ENCODE measurements around the gene MACROD2.

Gene MACROD2

GRCh38 chr20:14778096-14778495, 782.8 kb downstream of the MACROD2 start:
- no peak for DNase-seq

DNA sequence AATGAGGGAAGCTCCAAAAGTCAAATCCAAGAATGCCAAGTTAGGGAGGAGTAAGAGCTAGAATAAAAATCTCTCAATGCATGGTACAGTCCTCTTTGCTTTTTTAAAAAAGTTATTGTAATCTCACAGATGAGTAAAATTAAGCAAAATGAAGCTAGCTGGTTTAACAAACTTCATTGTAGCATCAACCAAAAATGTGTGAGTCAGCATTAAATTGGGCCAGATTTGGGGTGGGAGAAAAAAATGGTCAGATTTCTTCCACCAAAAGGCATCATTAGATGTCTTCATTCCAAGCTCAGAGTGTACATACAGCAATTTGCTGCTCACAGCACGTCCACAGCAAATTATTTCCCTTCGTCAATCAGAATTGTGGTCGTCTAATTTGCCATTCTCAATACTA, 783.6 kb downstream of the MACROD2 start:
- DNase-seq = no peak

DNA sequence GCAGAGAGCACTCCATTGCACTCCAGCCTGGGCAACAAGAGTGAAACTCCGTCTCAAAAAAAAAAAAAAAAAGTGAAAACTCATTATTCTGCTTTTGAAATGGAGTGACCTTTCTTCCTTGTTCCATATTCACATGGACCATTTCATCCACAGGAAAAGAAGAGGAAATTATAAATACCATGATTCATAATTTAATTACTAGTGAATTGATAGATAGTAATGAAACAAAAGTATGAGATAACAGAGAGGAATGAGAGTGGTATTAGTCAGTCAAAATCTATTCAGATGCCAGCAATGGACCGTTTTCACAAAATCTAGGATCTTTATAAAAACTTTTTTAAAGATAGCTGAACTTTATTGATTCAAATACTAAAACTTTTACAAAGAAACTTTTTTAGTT, 785.2 kb downstream of the MACROD2 start:
- no peak for DNase-seq

DNA sequence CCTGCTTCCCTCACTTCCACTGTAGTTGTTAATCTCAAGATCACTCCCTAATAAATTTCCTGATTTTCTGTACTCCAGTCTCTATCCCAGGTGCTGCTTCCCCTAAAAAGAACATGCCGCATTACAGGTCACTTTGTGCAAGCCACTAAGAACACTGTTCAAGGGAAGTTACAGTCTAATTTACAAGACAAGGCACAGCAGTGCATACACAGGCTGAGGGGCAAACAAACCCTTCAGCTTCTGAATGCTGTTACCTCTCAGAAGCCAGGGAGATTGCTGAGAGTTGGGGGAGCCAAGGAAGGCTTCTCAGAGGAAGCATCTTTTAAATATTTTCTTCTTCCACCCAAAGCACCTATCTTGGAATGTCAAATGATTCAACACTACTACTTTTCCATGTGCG, 787.4 kb downstream of the MACROD2 start:
- DNase-seq = no peak

DNA sequence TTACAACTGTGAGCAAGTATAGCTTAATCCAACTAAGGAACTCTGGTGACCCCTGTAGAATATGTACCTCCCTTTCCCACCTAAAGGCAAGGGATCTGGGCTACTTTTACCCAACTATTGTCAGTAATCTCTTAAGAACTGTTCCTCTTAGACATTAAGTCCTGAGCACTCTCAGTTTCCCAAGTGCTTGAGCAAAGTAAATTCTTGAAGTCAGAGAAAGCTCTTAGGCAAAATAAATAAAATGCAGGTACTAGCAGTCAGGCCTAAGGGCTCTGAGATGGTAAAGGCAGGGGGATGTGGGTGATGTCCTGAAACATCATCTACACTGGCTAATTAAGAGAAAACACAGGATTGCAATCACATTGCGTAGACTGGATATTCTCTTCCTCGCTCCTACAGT, 788.5 kb downstream of the MACROD2 start:
- DNase-seq = no peak

DNA sequence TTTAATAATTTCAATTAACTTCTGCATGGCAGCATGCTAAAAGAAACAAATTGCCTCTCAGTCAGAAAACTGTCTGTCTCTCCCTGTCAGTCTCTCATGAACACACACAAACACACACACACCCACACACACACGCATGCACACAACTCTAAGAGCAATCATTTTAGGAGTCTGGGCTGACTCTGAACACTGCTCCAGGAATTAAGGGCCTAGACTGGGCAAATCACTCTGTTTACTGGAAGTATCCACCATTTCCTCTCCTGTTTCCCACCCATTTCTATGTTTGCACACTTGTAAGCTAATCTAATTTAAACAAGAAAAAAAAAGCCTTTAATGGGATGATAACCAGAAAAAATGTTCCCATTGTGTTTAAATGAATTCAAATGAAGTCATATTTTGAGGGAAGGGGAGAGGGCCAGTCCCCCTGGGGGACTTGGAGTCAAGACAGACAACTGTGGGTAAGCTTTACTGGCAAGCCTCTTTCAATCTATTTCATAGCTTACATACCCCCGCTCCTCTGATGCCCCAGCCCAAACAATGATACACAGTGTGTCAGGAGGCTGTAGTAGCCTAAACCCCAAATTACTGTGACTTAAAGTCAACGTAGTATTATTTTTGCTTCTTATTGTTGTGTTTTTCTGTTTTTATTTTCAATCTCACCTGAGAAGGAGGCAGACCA, 789.9 kb downstream of the MACROD2 start:
- DNase-seq = no peak

DNA sequence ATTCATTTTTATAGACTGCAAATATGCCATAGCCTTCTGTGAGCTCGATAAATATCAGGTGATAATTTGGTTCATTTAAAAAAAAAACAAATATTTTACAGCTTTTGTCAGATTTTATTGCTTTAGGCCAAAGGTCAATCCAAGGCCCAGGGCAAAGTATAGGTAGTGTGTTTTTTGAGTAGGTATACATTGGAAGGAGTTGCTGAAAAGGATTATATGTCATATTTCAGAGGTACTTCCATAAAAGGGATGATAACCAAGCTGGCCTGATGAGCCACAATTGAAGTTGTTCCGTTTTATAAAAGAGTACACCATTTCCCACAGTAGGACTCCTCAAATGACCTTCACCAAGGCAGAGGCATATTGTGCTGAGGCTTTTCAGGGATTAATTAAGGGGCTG, 794.9 kb downstream of the MACROD2 start:
- DNase-seq = no peak

DNA sequence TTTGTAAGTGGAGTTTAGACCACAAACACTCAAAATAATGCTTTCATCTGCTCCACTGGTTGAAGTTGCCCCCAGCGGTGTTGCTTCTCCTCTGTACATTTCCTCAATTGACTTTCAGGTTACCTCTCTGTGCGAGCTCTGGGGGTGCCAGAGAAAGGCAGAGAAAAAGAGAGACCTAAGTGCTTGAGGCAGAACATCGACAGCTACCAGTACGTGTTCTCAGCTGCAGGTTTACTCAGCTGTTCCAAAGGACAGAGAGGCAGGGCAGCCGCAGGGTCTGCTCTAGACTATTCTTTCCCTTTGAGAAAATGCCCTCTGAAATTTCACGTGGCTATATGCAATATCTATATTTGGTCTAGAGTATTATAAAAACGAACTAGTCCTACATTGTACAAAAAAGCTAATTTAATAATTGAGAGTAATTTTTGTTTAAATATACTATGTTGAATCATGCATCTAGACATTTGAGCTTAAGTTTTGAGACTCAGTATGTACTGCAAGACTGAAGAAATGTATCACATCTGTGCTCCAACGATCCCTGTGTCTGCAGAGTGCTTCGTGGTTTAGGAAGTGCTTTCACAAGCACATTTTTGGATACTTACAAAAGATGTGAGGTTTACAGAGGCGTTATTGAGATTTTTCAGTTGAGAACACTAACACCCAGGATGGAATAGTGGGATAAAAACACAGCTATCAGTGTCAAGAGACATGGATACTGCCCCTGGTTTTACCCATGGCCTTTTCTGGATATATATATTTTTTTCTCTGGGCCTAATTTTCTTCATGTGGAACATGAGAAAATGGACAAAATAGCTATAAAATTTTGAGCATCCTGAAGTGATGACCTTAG, 795.7 kb downstream of the MACROD2 start:
- DNase-seq = no peak

DNA sequence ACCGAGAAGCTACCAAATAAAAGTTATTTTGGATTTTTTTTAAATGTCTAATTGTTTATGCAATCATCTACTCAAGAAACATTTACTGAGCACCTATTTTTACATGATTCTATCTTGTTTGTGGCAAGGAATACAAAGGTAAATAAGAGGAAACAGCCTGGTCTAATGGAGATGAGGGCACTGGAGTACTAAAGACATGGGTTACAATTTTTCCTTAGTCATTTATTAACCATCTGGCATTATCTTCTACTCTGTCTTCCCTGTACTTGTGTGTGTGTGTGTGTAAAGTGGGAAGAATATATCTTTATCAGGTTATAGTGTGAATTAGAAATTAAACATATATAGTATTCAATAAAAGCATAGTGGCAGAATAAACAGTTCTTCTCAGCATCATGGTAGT, 797.6 kb downstream of the MACROD2 start:
- DNase-seq = no peak

DNA sequence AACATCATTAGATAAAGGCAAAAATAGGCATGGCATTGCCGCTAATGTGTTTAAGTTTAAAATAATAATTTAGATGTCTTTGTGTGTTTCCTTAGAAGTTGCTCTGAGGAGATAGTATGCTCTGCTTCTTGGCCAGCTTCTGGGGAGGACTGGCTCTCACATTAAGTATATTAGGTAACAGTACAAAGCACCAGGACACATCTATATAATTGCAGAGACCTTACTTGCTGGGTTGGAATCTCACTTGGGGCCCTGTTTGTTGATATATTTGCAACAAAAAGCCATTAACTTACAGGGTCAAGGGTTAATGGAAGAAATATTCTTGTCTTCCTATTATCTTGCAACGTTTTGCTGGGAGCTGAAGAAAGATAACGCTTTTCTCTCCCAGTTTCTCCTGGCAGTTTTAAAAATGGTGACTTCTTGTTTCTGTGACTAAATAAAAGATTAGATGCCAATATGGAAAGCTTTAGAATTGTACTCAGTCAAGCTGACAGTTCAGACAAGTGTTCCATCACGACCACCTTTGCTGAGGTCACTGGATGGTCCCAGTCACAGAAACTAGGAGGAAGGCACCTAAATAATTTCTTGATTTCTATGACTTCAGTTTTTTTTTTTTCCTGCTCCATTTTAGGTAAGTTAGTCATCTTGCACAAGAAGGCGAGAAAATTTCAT, 804.4 kb downstream of the MACROD2 start:
- no peak for DNase-seq

DNA sequence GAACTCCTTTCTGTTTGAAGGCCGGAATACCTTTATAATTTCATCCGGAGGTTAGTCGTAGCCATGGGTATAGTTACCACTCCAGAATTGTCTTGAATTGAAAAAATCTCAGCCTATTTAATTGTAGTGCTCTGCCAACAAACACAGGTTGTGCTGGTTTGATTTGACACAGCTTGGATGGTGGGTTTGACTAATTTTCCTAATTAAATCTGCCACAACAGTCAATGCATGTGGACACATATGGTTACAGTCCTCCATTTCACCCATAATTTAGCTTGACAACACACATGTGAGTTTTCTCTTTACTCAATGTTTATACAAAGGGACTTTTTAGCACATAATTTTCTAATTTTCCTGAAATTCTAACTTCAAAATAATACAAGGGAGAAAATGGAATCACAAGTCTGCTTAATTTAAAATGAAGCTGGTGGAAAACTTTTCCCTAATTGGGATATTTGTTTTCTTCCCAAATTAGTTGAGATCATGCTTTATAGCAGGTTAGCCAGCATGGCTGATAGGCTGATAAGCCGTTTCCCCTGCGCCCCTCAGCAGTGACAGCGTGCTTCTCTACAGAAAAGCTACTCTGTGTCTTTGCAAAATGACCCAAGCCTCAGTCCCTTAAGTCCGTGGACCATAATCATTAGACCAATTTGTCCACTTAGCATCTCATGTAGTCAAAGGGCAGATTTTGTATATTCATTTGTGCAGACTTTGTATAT, 805.5 kb downstream of the MACROD2 start:
- DNase-seq = no peak

DNA sequence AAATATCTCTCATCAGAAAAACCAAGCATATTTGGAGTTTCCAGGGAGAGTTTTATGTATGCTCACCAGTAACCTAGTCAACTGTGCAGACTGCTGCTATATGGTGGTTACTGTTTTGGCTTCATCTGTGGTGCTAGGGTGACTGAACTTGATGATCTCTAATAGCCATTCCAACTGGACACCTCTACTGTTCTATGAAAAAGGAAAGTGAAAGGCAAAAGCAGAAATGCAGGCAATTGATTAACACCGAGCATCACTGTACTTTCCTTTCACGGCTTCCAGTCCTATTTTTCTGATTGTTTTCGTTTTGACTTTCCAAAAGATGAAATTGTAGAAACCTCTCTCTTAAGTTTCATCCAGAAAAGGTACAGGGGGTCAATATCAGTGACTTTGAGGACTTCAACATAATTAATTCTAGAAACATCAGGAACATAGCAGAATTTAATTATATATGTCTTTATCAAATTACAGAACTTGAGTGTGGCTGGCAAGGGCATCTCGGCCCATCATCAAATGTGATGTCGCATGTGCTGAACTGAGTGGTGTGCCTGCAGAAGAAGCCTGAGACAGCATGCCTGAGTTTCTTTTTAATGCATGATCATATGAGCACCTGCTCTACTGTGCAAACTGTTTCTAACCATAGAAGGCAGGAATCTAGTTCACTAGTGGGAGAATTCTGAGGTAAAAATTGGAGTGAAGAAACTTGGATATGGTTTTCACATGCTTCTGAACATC, 806.4 kb downstream of the MACROD2 start:
- DNase-seq = no peak

GRCh38 chr20:14807224-14807623, 811.9 kb downstream of the MACROD2 start:
- DNase-seq = no peak

GRCh38 chr20:14815340-14815739, 820.0 kb downstream of the MACROD2 start:
- DNase-seq = no peak

GRCh38 chr20:14816471-14816870, 821.2 kb downstream of the MACROD2 start:
- DNase-seq = no peak

DNA sequence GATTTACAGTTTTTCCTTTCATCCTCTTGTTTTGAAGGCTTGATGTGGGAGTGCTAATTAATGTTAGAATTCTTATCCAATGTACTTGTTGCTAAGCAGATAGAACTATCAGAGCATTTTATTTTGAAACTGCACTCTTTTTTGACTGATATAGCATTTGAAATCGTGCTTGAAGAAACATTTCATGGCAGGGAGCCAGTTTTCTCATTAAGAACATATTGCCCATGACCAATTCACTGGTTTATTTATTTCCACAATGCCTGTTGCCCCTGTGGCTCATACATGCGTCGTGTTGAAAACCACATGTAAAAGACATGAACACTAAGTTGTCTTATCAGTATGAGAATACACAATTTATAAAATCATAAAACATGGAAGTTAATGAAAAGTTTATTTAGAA, 821.8 kb downstream of the MACROD2 start:
- no peak for DNase-seq

GRCh38 chr20:14820771-14821170, 825.5 kb downstream of the MACROD2 start:
- no peak for DNase-seq

- no peak for DNase-seq
Measured at GRCh38 chr20:14821251-14821650, 825.9 kb downstream of the MACROD2 start.

- no peak for DNase-seq
Measured at GRCh38 chr20:14824996-14825395, 829.7 kb downstream of the MACROD2 start.

DNA sequence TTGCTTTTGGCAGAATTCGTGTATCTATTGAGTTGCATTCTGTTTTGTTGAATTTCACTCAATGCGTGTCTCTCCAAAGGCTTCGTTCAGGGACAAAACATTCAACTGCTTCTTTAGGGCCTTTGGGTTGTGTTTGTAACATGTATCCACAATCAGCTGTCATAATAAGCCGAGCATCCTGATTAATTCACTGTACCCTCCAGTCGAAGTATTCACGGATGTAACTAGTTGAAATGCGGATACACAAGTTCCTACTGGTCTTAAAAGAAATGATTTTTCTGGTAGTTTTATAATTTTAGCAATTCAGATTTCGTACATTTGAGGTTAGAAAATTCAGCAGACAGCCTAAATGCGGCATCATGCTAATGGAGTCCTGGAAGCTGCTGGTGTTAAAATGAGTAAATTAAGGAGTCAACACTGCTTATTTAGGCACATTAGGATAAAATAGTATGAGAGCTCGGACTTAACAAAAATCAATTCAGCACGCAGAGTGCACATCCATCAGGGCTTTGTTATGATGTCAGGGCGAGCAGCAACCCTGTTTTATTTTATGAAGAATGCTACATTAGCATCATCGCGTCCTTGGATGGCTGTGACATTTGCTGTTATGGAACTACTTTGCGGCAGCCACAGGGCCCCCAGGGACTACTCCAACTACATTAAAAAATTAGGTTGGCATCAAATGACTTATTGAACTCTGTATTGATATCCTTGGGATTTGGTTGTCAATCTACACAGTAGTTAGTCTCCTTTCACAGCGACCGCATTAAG, 831.4 kb downstream of the MACROD2 start:
- no peak for DNase-seq

GRCh38 chr20:14828459-14828858, 833.1 kb downstream of the MACROD2 start:
- no peak for DNase-seq

GRCh38 chr20:14829906-14830305, 834.6 kb downstream of the MACROD2 start:
- DNase-seq = no peak
